DMS153 (cell line): Measurements from ENCODE around the gene CDH4.

Experiments used
- DNase-seq: peaks from one replicate; lab custom pipeline; 2025; lab: John Stamatoyannopoulos, UW

CDH4 gene

GRCh38 chr20:61328911-61329558 lies 77.0 kb downstream of the CDH4 start:
- no peak for DNase-seq

- no peak for DNase-seq
Measured at GRCh38 chr20:61330441-61330840, 78.4 kb downstream of the CDH4 start.

GRCh38 chr20:61331543-61331942 lies 79.5 kb downstream of the CDH4 start:
- DNase-seq, result no peak

GRCh38 chr20:61332016-61332975 lies 80.2 kb downstream of the CDH4 start:
- no peak for DNase-seq

GRCh38 chr20:61333484-61334108 lies 81.5 kb downstream of the CDH4 start:
- no peak for DNase-seq

- no peak for DNase-seq
Measured at GRCh38 chr20:61340157-61340556, 88.1 kb downstream of the CDH4 start.

GRCh38 chr20:61341605-61342004 lies 89.5 kb downstream of the CDH4 start:
- DNase-seq, result no peak

- no peak for DNase-seq
Measured at GRCh38 chr20:61343934-61344333, 91.9 kb downstream of the CDH4 start.

GRCh38 chr20:61345656-61346055 lies 93.6 kb downstream of the CDH4 start:
- DNase-seq, result no peak

- no peak for DNase-seq
Measured at GRCh38 chr20:61346996-61347395, 94.9 kb downstream of the CDH4 start.

GRCh38 chr20:61347443-61347842 lies 95.4 kb downstream of the CDH4 start:
- DNase-seq, result no peak

- no peak for DNase-seq
Measured at GRCh38 chr20:61349447-61350165, 97.5 kb downstream of the CDH4 start.

- DNase-seq, result no peak
Measured at GRCh38 chr20:61350500-61351250, 98.6 kb downstream of the CDH4 start.

- DNase-seq, result no peak
Measured at GRCh38 chr20:61352346-61353260, 100.5 kb downstream of the CDH4 start.

GRCh38 chr20:61353261-61354000 lies 101.4 kb downstream of the CDH4 start:
- DNase-seq, result no peak

GRCh38 chr20:61354001-61354390 lies 101.9 kb downstream of the CDH4 start:
- DNase-seq, result no peak

- no peak for DNase-seq
Measured at GRCh38 chr20:61354501-61354900, 102.4 kb downstream of the CDH4 start.

GRCh38 chr20:61354901-61355495 lies 102.9 kb downstream of the CDH4 start:
- DNase-seq, result no peak

GRCh38 chr20:61355585-61355984 lies 103.5 kb downstream of the CDH4 start:
- DNase-seq, result no peak
